ENCODE measurements around the gene INMT.

The INMT gene

GRCh38 chr7:30722671-30723070 is 29.3 kb upstream of the INMT start:
- no peak for TF ChIP-seq GABPA (IDR thresholded peaks at IDR 0.05; ENCODE audit: low read depth)
- no peak for TF ChIP-seq SPI1 (IDR thresholded peaks at IDR 0.05; ENCODE audit: borderline replicate concordance, low read depth)
- no peak for TF ChIP-seq CTCF (IDR thresholded peaks at IDR 0.05; ENCODE audit: insufficient read depth, low read length)
- TF ChIP-seq POLR2AphosphoS5 (IDR thresholded peaks at IDR 0.05; ENCODE audit: low read depth), result no peak
- no peak for TF ChIP-seq REST (IDR thresholded peaks at IDR 0.05; ENCODE audit: insufficient replicate concordance, low read depth)
- H3K27me3 ChIP-seq (ENCODE audit: insufficient read depth, poor library complexity, severe bottlenecking), result no peaks in the 10 kb centered on the region
- H3K27ac ChIP-seq (replicated peaks), result no peak overlapping the region
- DNase-seq (ENCODE audit: low read depth in 1 of 2, low spot score in 1 of 2), result no peak
- no peak overlapping the region for H3K4me3 ChIP-seq (replicated peaks; ENCODE audit: insufficient read depth, low read length)

- no peak for DNase-seq (ENCODE audit: low read depth in 1 of 2, low spot score in 1 of 2)
- H3K27me3 ChIP-seq (ENCODE audit: insufficient read depth, poor library complexity, severe bottlenecking), result no peaks in the 10 kb centered on the region
Measured at GRCh38 chr7:30723776-30724175, 28.2 kb upstream of the INMT start.

More at GRCh38 chr7:30723776-30724175, 28.2 kb upstream of the INMT start:
- TF ChIP-seq REST (IDR thresholded peaks at IDR 0.05; ENCODE audit: insufficient replicate concordance, low read depth), result no peak
- no peak for TF ChIP-seq CTCF (IDR thresholded peaks at IDR 0.05; ENCODE audit: insufficient read depth, low read length)
- no peak for TF ChIP-seq POLR2AphosphoS5 (IDR thresholded peaks at IDR 0.05; ENCODE audit: low read depth)
- no peak for TF ChIP-seq GABPA (IDR thresholded peaks at IDR 0.05; ENCODE audit: low read depth)
- no peak for TF ChIP-seq SPI1 (IDR thresholded peaks at IDR 0.05; ENCODE audit: borderline replicate concordance, low read depth)
- no peak overlapping the region for H3K27ac ChIP-seq (replicated peaks)
- H3K4me3 ChIP-seq (replicated peaks; ENCODE audit: insufficient read depth, low read length), result no peak overlapping the region

All from HL-60 (cell line).